Testis (tissue), 2 donors: Measurements from ENCODE around the gene BSCL2.

Experiments used
- CTCF ChIP-seq, 3 experiments: fragments of 450-650 bp in 2 of 3; fragments of 200-600 bp in 1 of 3; sonication (generic) in 1 of 3; IDR thresholded peaks; one replicate each; pipeline ENCODE4 v1.5.1; 2016 to 2019; ENCODE audit warnings: antibody characterized with exemption in 3 of 3, mild to moderate bottlenecking in 2 of 3, moderate library complexity in 1 of 3
- POLR2A ChIP-seq: fragments of 450-650 bp; IDR thresholded peaks from one replicate; pipeline ENCODE4 v1.6.1; 2017; ENCODE audit warnings: antibody characterized with exemption, mild to moderate bottlenecking, moderate library complexity

GRCh38 chr11:62737196-62737595 is 30.0 kb upstream of the BSCL2 start:
- TF ChIP-seq CTCF (IDR thresholded peaks at IDR 0.05) = no peak
- TF ChIP-seq POLR2A = no peak
